GM12892 (cell line): ENCODE measurements around the gene CAPN5.

Experiments used
- DNase-seq: peaks from one replicate; pipeline ENCODE4 v3.0.0; 2011; ENCODE audit not compliant: insufficient read length
- FAIRE-seq: peaks from 2 replicates; lab custom pipeline; 2011; peaks lifted over from hg19 to GRCh38; lab: Jason Lieb, UNC
- POLR2A ChIP-seq: IDR thresholded peaks from 2 replicates; pipeline ENCODE4 v1.6.1; 2011; ENCODE audit warnings: low read depth, low read length, control low read depth
- POLR2AphosphoS5 ChIP-seq: IDR thresholded peaks from 2 replicates; pipeline ENCODE4 v1.6.1; 2011; ENCODE audit warnings: low read depth, low read length, control low read depth
- TAF1 ChIP-seq: IDR thresholded peaks from 2 replicates; pipeline ENCODE4 v1.6.1; 2011; ENCODE audit warnings: low read depth, mild to moderate bottlenecking, control low read depth, low read length, borderline replicate concordance

Gene CAPN5

DNA sequence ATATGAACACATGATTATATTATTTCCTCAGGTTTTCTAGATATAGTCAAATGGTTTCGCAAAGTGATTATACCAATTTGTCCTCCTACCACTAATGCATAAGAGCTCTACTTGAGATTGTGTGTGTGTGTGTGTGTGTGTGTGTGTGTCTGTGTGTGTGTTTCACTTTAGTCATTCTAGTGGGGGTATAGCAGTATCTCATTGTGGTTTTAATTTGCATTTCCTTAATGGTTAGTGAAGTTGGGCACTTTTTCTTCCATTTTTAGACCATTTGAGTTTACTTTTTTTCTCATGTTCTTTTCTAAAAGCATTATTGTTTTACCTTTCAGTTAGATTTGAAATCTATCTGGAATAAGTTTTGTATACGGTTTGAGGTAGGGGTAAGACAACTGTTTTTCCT is 12.9 kb downstream of the CAPN5 start:
- FAIRE-seq: no peak
- TF ChIP-seq POLR2A (no peak), TAF1 (no peak), POLR2AphosphoS5 (no peak)
- DNase-seq: no peak

DNA sequence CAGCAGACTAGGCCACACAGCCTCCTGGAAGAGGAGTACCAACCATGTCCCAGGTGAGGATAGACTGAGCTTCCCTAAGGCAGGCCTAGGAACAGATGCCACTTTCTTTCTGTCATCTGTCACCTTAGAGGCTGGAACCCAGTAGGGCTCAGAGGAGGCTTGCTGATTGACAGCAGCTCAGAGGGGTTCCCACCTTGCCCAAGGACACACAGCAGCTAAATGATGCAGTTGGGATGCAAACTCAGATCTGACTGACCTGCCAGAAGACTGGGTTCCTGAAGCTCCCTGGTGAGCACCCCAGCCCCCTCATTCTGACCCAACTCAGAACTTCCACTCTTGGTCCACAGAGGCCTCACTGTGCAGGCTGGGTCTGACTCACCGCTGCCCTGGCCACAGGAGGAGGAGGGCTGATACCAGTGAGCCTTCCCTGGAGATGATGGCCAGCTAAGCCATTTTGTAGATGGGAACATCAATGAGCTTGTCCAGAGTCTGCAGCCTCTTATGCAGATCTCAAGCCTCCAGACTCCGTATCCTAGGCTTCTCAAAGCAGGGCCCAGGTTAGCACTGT is 14.0 kb downstream of the CAPN5 start:
- FAIRE-seq: no peak
- TF ChIP-seq POLR2A: no peak
- no peak for TF ChIP-seq TAF1
- no peak for TF ChIP-seq POLR2AphosphoS5
- no peak for DNase-seq

DNA sequence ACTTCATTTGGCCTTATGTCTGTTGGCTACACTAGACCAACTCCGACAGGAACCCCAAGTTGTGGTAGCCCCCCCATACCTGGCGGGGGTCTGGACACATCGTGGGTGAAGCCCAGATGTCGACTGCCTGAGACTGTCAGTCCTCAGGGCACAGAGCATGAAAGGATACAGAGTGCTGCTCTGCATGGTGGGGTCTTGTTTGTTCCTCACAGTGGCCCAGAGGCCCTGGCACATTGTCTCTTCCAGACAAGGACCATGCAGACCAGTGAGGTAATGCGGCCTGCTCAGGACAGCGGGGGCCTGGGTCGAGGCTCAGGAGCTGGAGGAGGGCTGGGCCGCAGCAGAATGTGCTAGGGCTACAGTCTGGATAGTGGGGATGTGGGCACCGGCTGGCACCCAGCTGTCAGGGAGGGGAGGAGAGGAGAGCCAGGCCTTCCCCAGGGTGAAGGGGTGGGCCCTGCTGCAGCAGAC is 14.6 kb downstream of the CAPN5 start:
- FAIRE-seq (no peak), DNase-seq (no peak)
- no peak for TF ChIP-seq TAF1
- no peak for TF ChIP-seq POLR2AphosphoS5
- no peak for TF ChIP-seq POLR2A

- TF ChIP-seq TAF1 (no peak), POLR2AphosphoS5 (no peak), POLR2A (no peak)
- DNase-seq (no peak), FAIRE-seq (no peak)
Observed at GRCh38 chr11:77081976-77082836, 15.4 kb downstream of the CAPN5 start.

- no peak for TF ChIP-seq POLR2A
- TF ChIP-seq TAF1: no peak
- no peak for TF ChIP-seq POLR2AphosphoS5
- FAIRE-seq: no peak
- no peak for DNase-seq
Observed at GRCh38 chr11:77082838-77083565, 16.2 kb downstream of the CAPN5 start.

GRCh38 chr11:77083566-77084245 is 16.9 kb downstream of the CAPN5 start:
- TF ChIP-seq POLR2AphosphoS5: no peak
- no peak for TF ChIP-seq TAF1
- TF ChIP-seq POLR2A: no peak
- DNase-seq (no peak), FAIRE-seq (no peak)

- FAIRE-seq (no peak), DNase-seq (no peak)
- TF ChIP-seq POLR2A: no peak
- TF ChIP-seq POLR2AphosphoS5: no peak
- TF ChIP-seq TAF1: no peak
Observed at GRCh38 chr11:77084581-77085191, 17.9 kb downstream of the CAPN5 start.

- TF ChIP-seq POLR2AphosphoS5 (no peak), TAF1 (no peak), POLR2A (no peak)
- no peak for DNase-seq
- FAIRE-seq: no peak
Observed at GRCh38 chr11:77085652-77086051, 18.9 kb downstream of the CAPN5 start.

DNA sequence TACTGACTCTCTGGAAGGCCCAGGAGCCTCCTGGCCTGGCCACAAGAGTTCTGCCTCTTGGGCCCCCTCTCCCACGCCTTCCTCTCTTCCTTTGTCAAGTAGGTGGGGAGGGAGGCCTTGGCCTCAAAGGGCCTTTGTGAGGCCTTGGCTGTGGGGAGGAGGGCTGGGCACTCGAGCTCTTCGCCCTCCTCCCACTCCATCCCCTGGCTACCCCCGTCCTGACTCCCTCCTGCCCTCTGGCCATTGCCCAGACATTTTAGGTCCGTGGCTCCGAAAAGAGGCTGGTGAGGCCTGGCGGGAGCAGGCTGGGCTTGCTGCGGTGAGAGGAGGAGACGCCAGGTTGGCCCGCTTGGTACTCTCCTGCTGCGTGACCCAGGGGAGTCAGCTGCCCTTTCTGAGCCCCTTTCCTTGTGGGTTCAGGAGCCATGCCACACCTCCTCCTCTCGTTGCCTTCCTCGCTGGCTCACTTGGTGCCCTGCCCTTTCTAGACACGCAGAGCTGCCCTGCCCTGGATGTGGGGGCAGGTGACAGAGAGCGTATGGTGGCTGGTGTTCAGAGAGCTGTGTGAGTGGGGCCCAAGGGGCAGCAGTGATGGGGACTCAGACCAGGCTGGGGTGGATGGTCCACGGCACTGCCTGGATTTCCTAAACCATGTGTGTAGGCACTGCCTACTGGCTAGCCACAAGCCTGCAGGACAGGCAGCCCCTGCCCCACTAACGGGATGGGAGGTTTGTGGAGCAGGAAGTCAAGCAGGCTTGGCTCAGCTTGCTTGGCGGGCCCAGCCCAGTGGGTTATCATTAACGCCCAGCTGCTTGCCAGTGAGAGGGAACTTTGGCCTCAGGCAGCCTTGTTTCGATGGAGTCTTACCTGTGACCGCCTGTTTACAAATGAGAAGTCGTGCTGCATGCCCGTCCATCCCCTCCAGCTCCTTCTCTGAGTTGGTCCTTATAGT is 20.0 kb downstream of the CAPN5 start:
- FAIRE-seq (no peak), DNase-seq (no peak)
- TF ChIP-seq POLR2AphosphoS5 (no peak), POLR2A (no peak), TAF1 (no peak)

DNA sequence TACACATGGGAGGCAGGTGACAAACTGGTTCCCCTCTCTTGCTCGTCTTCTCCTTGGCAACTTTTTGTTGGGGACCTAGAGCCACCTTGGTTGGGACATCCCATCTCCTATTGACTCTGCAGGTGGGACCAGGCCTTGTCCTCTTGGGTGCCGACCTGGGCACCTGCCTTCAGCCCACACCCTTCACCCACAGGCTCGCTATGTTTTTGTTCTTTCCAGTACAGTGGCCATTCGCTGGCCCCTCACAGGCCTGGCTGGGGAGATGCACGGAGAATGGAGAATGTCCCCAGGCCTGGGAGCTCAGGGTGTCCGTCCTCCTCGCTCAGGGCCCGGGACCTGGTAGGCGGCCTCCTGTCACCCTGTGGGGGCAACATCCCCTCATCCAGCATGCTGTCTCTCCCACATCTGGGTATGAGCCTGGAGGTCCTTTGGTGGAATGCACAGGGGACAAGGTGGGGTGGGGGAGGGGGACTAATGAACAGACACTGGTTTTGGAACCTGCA is 21.0 kb downstream of the CAPN5 start:
- no peak for TF ChIP-seq POLR2A
- FAIRE-seq: no peak
- DNase-seq: no peak
